HG02885 (cell line): ENCODE measurements around the gene LENG9.
"Not testable (repeated sequence)": the region's sequence is repeated elsewhere in the genome, so short reads cannot be mapped to it uniquely, and the experiment has no call there.

Experiments used
- ATAC-seq: cut with Tn5 transposase; IDR thresholded peaks from one replicate; pipeline ENCODE4 v1.9.1; 2021; ENCODE audit warnings: mild to moderate bottlenecking; ENCODE audit not compliant: unreplicated experiment, poor library complexity

Gene LENG9

DNA sequence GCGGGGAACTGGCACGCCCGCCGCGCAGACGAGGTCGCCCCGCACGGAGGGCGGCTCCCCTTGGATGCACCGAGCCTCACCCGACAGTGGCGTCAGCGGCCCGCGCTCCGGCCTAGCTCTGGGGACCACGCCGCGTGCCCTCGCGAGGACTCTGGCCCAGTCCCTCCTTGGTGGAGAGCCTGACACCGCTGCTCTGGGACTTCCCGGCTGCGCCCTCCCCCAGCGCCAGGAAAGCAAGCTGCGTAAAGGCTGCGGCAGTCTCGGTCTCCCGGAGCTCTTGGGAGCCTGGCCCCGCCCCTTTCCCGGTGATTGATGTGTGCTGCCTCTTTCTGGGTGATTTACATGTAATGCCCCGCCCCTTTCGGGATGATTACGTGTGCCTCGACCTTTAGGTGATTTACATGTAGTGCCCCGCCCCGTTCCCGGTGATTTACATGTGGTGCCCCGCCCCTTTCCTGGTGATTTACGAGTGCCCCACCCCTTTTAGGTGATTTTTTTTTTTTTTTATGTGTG, at the start of gene LENG9:
TSS of gene LENG9 (minus strand) at position 248 of the 513 bp plus-strand sequence. CDS start 252 bp downstream, outside the sequence.
- ATAC-seq: peak; percentile 67

DNA sequence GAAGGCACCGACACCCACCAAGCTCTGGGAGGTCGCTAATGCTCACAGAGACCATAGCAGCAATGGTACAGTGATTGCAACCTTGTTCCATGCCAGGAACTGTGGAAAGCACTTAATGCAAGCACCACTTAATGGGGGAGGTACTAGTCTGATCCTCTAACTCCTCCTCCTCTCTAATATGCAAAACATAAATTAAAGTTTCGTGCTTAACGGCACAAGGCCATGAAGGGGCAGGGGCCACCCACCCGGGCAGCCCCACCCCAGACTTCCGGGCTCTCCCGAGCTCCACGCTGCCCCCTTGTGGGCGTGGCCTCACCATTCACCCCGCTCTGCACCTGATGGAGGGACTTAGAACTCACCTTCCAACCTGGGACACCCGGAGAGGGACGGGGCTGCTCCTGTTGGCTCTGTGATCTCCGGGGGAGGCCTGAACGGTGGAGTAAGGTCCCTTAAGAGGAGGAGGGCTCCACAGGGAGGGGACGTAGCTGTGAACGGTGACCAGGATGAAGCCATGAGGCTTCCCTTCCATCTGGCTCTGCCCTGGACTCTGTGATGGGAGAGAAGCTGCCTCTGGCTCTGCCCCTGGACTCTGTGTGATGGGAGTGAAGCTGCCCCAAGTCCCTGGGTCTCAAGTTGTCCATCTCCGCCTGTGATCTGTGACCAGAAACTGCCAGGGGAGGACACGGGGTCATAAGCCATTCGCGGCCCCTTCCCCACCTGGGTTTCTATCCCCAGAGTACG, 45.8 kb upstream of the LENG9 start:
- ATAC-seq: not testable (repeated sequence)

DNA sequence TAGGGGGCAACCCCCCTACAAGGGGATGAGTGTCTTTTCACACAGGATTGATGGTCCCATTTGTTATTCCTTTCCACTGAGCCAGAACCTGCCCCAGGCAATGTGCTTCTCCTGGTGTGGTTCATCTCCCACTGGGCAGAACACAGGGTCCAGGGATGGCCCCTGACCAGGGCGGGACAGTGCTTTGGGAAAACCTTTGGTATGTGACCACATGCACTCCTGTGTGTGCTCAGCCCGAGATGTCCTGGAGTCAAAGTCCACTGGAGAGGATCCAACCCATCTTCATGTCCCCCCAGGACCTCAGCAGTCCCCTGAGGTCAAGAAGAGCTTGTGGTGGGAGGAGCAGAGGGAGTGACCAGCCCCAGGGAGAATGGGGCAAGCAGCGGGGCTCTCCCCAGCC, 44.9 kb upstream of the LENG9 start:
- ATAC-seq: not testable (repeated sequence)

DNA sequence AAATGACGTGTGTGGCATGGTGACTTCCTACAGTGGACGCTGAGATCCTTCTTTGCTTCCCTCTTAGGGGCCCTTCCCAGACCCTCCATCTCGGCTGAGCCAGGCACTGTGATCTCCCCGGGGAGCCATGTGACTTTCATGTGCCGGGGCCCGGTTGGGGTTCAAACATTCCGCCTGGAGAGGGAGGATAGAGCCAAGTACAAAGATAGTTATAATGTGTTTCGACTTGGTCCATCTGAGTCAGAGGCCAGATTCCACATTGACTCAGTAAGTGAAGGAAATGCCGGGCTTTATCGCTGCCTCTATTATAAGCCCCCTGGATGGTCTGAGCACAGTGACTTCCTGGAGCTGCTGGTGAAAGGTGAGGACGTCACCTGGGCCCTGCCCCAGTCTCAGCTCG, 44.2 kb upstream of the LENG9 start:
- ATAC-seq: no peak

DNA sequence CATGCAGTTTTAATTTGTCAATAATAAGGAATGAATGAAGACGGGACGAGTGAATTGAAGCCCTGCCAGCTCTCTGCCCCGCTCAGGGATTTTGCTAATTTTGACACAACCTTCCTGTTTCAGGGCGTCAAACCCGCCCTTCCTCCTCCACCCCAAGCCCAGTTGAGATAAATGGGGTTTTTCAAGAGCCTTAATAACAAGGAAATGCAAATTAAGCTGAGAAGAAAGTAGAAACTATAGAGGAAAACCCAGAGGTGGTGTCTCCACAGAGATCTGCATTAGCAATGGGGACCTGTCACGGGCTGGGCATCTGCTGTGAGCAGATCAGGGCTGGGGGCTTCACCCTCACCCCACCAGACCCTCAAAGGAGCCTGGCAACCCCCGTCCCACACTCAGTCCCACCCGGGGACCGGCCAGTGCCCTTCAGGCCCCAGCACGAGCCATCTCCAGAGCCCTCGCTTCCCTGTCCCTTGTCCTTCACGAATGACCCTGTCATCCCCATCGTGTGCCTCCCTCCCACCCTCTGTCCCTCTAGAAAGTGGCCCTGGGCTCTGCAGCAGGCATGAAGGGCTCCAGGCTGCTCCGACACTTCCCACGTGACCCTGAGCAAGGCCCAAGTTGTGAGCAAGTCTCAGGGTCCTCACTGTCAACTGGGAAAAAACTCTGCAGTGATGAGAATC, 43.6 kb upstream of the LENG9 start:
- not testable (repeated sequence) for ATAC-seq

DNA sequence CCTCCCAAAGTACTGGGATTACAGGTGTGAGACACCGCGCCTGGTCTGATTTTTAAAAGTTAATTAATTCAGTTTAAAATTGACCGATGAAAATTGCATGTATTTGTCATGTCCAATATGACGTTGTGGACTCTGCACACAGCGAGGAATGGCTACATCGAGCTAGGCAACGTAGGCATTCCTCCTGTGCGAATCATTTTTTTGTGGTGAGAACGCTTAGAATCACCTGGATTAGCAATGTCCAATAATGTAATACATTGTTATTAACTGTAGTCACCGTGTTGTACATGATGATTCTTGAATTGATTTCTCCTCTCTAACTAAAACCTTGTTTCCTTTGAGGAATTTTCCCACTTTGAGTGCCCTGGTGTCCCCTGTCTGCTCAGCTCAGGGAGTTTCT, 42.5 kb upstream of the LENG9 start:
- no peak for ATAC-seq

DNA sequence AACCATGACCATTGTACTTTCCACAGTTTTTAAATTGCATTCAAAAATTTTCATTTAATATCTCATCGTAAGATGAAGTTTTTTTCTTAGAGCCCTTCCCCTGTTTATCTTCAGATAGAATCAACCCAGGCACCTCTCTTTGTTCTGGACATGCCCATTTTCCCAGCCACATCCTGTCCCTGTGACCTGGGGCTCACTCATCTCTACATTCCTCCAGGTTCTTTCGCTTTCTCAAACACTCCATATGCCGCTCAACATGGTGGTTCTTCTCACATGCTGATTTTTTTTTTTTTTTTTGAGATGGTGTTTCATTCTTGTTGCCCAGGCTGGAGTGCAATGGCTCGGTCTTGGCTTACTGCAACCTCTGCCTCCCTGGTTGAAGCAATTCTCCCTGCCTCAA, 42.0 kb upstream of the LENG9 start:
- ATAC-seq: not testable (repeated sequence)

DNA sequence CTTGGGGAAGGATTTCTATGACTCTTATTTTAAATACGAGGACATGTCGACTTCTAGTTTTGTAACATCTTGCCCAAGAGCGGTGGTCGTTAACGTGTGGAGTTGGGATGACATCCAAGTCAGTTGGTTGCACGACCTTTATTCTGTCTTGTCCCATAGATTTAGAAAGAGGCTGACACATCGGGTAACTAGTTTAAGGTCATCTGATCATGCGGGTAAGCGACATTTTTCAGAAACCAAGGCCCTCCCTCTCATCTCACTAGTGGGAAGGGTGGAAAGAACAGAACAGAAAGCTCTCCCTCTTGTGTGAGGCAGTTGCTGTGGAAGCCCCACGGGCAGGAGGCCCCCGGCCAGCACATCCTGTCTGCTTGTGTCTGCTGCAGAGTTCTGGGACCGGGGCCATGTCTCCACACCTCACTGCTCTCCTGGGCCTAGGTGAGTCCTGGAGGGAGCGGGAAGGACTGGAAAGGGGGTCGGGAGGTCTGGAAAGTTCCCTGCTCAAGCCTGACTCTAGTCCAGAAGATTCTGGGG, 39.0 kb upstream of the LENG9 start, which contains the start of gene LAIR2:
TSS of gene LAIR2 (plus strand) at position 314 of the 531 bp plus-strand sequence. CDS start at position 402, 88 bp downstream.
- ATAC-seq: no peak

DNA sequence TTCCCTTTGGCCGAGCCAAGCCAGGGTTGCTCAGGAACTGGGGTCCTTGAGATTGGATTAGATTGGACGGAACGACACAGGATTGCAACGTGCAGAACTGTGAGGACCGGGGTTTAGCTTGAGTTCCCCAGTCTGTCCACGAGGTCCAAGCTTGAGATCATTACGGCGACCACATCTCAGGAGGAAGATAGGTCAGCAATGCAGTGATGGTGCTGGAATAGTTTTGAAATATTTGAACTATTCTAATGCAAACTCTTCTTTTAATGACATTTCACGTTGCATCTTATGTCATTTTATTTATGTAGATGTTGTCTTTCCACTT, 34.8 kb upstream of the LENG9 start:
- ATAC-seq: not testable (repeated sequence)

DNA sequence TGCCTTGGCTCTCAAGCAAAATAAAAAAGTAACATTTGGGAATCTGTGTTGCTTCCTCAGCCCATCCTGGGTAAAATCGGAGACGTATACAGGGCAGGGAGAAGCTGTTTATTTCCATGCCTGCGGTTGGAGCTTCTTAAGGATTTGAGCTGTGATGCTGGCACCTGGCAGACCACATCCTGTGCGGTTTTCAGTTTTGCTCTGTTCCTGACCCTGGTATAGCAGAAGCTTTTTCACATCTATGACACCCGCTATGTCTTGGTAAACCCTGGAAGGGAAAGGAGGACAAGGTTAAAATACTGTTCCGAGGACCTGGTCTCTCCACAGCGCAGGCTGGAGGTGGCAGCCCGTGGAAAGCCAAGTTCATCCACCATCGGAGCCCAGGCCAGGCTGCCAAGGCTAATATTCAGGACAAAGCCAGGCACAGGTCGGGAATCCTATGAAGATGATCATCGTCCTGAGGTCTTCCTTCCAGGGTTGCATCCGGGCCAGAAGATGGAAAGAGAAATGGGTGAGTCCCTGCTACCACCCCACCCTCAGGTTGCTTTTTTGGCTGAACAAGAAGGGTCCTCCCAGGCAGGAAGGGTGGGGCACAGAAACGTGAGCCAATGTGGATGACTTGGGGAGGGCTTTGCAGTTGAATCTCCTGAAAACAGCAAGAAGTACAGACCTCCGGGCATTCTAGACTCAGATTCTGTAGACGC, 34.3 kb upstream of the LENG9 start:
- not testable (repeated sequence) for ATAC-seq

DNA sequence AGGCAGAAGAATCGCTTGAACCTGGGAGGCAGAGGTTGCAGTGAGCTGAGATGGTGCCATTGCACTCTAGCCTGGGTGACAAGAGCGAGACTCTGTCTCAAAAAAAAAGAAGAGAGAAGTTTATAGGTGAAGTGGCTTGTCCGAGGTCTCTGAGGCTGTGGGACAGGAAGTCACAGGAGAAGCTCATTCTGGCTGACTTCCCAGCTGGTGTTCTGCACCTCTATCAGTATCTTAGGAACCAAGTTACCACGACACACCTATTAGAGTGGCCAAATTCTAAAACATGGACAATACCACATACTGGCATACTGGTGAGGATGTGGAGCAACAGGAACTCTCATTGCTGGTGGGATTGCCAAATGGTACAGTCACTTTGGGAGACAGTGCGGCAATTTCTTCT, 31.7 kb upstream of the LENG9 start:
- not testable (repeated sequence) for ATAC-seq

DNA sequence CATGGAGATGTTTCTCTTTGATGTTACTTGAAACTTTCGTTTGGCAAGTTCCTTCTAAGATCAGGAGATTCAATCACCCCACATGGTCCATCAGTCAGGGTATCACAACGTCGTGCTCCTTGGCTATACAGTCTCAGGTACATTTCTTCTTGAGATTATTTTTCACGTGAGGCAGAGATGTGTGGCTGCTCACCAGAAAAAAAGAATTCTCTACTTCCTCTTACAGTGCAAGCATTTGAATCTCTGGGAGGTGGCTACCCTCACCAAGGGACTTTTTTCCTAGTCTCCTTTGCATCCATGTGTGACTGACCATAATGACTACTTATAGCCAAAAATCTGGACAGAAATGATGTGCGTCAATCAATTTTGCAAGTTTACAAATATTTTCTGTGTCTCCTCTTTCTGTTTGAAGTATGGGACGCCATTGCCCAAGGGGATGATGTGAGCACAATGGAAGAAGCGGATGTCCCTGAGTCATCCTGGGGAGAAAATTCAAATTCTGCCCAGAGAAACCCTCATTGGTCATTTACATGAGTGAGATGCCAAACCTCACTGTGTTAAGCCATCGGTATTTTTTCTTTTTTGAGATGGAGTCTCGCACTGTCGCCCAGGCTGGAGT, 30.5 kb upstream of the LENG9 start:
- ATAC-seq: no peak

DNA sequence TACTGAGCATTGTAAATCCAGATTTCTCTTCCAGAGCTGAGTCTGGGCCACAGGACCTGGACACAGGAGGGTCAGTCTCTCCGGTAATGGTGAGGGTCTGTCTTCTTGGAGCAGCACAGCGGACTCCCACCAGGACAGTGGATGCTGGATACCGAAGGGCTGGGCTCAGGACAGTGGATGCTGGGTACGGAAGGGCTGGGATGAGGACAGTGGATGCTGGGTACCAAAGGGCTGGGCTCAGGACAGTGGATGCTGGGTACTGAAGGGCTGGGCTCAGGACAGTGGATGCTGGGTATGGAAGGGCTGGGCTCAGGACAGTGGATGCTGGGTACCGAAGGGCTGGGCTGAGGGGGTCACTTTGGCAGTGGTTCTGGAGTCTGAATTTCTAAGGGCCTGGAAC, 29.5 kb upstream of the LENG9 start:
- not testable (repeated sequence) for ATAC-seq

DNA sequence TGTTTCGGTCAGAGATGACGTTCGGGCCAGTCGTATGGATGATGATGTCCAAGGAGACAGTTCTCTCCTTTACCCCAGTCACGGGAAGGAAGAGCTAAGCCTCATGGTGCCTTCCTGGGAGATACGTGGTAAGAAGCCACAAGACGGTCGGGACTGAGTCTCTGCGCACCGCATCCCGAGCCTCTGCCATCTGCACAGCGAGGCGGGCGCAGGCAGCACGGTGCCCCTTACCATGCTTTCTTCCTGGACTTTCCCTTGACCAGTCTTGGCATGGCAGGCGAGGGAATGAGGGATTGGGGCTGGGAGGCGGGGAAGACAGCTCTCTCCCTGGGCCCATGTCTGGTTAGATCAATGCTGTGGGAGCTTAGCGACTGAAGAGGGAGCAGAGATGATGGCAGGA, 29.0 kb upstream of the LENG9 start:
- ATAC-seq: no peak

DNA sequence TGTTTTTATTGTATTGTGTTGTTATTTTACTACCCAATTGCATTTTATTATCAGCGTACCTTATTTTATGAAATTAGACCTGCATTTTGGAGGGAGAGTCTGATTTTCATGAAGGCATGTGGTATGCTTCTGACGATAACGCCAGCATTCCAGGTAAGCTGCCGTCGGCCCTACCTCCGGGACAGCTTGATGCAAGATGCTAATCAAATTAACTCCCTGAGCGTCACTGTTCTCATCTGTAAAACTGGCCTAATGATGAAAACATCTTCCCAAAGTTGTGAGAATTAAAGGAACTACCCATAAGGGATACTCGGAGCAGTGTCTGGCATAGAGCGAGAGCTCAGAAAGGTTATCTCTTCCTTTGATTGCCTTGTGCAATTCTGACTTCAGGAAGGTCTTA, 26.2 kb upstream of the LENG9 start:
- no peak for ATAC-seq

DNA sequence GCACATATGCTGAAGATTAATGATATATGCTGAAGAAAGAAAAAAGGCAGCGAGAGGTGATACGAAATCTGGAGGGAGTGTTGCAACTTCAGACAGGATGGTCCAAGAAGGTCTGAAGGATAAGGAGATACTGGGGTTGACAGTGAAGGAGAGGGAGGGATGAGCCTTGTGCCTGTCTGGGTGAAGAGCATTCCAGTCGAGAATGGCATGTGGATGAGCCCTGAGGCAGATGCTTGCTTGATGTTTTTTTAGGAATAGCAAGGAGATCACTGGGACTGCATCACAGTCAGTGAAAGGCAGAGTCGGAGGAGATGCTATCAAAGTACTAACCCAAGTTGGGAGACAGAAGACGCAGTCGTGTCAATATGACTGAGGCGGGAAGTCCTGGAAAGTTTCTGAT, 25.8 kb upstream of the LENG9 start:
- ATAC-seq: no peak

DNA sequence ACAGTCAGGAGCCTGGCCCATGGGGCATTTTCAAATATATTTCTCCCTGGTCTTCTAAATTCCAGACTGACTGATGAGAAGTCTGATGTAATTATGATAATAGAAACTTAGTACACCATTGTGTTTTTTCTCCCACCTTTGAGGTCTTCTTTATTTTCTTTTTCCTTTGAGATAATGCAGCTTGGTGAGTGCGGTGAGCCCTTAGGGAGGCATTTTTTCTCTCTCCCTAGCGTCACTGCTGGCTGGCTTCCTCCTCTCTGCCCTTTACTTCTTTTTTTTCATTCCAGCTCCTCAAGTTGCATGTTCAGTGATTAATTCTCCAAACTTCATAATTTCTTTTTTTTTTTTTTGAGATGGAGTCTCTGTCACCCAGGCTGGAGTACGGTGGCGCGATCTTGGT, 22.3 kb upstream of the LENG9 start:
- no peak for ATAC-seq

DNA sequence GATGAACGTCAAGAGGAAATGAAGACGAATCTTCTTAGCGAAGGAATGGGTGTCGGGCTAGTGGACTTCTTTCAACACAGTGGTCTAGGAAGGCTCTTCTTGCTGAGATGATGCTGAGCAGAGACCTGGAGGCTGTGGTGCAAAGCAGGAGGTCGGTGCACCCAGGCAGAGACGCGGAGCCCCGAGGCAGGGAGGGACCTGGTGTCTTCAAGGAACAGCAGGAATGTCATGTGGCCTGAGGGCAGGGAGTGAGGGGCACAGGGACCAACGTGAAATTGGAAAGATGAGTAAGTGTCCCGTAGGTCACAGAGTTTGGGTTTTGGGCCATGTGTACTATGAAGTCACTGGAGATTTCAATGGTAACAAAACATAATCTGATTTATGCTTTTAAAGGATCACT, 20.9 kb upstream of the LENG9 start:
- ATAC-seq: no peak

DNA sequence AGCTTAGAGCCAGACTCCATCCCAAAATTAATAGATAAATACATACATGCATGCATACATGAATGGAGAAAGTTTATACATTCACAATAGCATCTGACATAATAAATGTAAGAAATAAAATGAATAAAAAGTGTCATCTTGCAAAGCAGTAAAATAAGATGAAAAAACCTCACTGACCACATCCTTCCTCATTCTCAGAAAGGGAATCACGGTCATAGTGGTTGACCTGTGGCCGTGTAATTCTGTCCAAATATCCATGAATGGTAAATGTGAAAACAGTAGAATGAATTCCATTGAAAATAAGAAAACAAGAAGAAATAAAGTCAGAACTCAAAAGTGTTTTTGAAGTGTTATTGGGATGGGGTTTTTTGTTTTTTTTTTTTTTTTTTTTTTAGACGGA, 19.3 kb upstream of the LENG9 start:
- ATAC-seq: no peak

DNA sequence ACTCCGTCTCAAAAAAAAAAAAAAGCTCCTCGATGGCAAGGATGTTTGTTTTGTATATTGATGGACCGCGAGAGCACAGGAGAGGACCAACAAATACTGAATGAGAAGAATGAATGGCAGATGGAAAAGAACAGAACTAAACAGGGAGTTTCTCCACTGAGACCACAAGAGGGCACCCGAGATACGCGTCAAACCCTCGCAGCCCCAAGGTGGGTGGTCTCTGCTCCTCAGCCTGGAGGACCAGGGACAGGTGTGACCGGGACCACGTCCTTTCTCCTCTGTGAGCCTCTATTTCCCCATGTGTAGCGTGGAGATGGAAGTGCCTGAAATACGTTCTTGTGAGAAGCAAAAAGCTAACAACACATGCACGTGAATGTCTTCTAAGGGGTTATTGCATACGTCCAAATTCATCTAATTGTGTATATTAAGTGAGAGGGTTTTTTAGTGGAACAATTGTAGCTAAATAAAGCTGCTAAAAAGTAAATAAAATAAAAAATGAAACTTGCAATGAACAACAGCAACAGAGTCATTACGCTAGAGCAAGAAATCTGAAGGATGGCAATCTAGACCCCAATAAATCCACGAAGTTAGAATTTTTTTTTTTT, 17.9 kb upstream of the LENG9 start:
- ATAC-seq: no peak
